Measurements from ENCODE around the gene TP63. TPM values are rescaled to one million over a fixed set of nuclear protein-coding genes. Genes with fewer than 3 reads are reported as not detected.

TP63 gene
- total RNA-seq, 1 donor = 0.43 TPM

DNA sequence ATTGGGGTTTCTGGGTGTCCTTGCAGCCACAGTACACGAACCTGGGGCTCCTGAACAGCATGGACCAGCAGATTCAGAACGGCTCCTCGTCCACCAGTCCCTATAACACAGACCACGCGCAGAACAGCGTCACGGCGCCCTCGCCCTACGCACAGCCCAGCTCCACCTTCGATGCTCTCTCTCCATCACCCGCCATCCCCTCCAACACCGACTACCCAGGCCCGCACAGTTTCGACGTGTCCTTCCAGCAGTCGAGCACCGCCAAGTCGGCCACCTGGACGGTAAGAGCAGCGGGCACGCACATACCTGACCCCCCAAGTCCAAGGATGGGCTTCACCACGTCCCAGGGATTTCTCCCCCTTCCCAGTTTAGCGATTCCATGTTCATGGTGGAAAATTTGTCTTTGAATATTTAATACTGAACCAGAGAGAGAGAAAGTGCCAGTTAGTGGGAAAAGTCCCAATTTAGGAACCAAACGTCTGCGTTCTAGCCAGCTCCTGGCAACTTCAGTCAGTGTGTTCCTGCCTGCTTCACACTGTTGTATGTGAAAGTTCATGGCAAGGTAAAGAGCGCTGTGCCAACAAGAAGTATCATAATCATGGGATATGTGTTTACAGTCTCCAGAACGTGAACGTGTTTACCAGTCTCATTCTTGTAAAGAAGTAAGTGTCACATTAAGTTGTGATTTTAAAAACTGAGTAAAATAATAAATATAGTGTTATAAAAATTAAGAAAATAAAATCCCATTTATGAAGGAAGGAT, 177.2 kb downstream of the TP63 start:
- no peak overlapping the region for H3K4me3 ChIP-seq (ENCODE audit: low read depth, low read length)
- TF ChIP-seq, protein P1, sequence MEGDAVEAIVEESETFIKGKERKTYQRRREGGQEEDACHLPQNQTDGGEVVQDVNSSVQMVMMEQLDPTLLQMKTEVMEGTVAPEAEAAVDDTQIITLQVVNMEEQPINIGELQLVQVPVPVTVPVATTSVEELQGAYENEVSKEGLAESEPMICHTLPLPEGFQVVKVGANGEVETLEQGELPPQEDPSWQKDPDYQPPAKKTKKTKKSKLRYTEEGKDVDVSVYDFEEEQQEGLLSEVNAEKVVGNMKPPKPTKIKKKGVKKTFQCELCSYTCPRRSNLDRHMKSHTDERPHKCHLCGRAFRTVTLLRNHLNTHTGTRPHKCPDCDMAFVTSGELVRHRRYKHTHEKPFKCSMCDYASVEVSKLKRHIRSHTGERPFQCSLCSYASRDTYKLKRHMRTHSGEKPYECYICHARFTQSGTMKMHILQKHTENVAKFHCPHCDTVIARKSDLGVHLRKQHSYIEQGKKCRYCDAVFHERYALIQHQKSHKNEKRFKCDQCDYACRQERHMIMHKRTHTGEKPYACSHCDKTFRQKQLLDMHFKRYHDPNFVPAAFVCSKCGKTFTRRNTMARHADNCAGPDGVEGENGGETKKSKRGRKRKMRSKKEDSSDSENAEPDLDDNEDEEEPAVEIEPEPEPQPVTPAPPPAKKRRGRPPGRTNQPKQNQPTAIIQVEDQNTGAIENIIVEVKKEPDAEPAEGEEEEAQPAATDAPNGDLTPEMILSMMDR (IDR thresholded peaks at IDR 0.05; ENCODE audit: insufficient read depth, low read depth, low read length) = no peak
- DNase-seq (ENCODE audit: low read depth) = no peak

DNA sequence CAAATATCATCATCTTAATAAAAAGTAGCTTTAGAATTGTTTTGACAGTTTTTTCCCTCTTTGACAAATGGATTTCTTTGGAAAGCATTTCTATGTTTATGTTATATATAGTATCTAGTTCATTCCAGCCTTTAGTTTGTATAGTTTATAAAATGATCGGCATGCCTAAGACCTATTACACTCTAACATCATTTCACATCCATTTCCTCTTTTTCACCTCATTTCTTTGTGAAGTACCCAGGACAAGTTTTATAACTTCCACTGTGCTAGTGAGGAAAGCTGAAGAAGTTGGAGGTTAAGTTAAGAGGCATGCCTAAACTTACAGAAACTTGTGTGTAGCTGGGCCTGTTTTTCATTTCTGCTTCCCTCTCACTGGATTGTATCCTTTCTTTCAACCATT, 178.4 kb downstream of the TP63 start:
- no peak for DNase-seq (ENCODE audit: low read depth)
- TF ChIP-seq, protein P1 (IDR thresholded peaks at IDR 0.05; ENCODE audit: insufficient read depth, low read depth, low read length) = no peak
- no peak overlapping the region for H3K4me3 ChIP-seq (ENCODE audit: low read depth, low read length)

DNA sequence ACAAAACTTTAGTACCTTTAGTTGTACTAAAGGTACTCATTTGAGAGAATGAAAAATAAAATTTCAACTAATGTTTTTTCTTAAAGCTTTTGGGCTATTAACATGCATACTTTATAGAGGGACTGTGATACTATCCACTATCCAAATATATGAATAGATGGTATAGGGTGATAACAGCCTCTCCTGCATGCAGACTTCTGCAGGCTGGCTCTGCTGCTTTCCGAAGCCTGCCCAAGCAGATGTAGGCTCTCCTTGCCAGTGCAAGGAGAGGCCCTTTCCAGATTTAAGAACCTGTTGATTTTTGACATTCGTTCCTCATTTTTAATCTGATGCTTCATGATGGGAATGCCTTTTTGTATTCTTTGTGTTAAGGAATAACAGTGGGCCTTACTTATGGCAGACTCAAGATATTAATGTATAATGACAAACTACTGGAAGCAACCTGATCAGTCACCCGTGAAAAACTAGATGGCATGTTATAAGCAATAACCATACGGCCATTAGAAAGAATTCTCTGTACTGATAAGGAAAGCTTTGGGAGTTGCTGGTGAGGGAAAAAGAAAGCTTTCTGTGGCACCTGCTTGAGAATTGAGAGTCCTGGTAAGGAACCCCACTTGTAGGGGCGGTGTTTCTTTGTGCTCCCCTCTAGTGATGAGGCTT, 181.7 kb downstream of the TP63 start:
- TF ChIP-seq, protein P1 (IDR thresholded peaks at IDR 0.05; ENCODE audit: insufficient read depth, low read depth, low read length) = no peak
- H3K4me3 ChIP-seq (ENCODE audit: low read depth, low read length) = no peak overlapping the region
- DNase-seq (ENCODE audit: low read depth) = no peak

DNA sequence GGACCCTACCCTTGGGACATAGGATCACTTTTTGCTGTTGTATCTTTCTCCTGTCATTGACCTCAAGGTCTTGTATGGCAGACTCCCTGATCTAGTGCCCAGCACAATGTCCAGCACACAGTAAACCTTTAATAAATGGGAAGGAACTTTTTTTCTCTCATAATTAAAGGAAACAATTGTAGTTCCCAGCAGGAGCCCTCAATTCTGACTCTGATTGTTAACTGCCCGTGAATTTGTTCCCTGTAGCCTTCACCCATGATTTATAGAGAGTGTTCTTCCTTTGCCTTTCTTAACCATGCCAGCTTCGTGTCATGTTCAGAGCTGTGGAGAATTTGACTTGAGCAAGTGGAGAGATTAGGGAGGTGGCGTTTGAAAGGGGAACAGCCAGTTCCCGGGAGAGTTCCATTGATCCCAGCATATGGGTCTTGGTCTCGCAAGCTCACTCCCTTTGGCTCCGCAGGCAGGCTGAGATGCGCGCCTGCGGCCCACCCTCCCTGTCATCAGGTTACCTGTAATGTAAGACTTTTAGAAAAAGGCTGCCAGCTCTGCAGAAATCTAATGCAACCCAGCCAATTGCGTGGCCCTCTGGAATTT, 182.6 kb downstream of the TP63 start:
- TF ChIP-seq, protein P1 (IDR thresholded peaks at IDR 0.05; ENCODE audit: insufficient read depth, low read depth, low read length) = no peak
- no peak for DNase-seq (ENCODE audit: low read depth)
- no peak overlapping the region for H3K4me3 ChIP-seq (ENCODE audit: low read depth, low read length)

DNA sequence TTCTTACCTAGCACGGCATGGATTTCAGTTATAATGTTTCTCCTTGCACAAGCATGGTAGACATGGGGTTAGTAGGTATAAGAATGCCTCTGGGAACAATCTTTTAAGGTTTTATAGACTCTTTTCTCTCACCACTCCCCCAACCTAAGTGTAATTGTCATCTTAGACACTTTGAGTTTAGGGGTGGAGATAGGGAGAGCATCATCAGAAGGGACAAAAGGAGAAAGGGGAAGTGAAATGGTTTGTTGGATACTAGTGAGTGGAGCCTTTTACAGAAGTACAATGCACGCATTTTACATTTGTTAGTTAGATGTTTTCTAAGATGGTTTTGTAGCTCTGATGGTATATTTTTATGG, 189.2 kb downstream of the TP63 start:
- TF ChIP-seq, protein P1 (IDR thresholded peaks at IDR 0.05; ENCODE audit: insufficient read depth, low read depth, low read length) = no peak
- H3K4me3 ChIP-seq (ENCODE audit: low read depth, low read length) = no peak overlapping the region
- no peak for DNase-seq (ENCODE audit: low read depth)

DNA sequence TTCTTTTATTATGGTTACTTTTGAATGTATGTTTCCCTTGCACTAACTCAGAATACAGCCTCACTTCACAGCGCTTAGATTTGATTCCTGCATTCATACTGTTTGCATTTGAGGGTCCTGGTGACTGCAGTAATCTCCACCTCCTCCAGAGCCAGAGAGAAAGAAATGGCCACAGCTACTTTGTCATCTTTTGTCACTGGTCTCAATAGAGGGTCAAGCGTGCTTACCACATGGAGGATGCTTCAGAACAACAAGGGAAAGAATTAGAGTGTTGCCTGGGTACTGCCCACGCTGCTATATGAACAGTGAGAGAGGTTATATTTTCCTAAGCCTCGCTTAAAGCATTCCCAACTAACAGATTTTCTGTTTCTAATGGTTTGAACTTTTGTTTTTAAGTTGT, 190.1 kb downstream of the TP63 start:
- H3K4me3 ChIP-seq (ENCODE audit: low read depth, low read length) = no peak overlapping the region
- no peak for DNase-seq (ENCODE audit: low read depth)
- TF ChIP-seq, protein P1 (IDR thresholded peaks at IDR 0.05; ENCODE audit: insufficient read depth, low read depth, low read length) = no peak

Measured in fibroblast of villous mesenchyme (primary cell).